ENCODE measurements around the gene HES5.

DNA sequence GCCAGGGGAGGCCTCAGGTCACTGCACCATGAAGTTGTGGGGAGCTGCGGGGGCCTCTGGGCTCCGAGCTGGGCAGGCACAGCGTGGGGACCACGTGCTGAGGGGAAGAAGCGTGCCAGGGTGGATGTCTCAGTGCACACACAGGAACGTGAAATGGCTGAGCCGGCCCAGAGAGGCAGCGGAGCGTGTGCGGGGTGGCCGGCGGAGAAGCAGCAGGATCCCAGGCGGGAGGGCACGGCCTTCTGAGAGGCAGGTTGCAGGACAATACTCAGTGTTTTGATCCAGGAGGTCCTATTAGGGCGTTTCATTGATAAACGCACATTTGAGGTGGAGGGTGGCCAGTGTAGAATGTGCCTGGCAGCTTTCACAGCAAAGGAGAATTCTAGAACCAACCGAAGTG is 39.0 kb upstream of the HES5 start:
- TF ChIP-seq CTCF (IDR thresholded peaks at IDR 0.05): no peak
- no peak for TF ChIP-seq MAX (IDR thresholded peaks at IDR 0.05; ENCODE audit: low read depth)
- TF ChIP-seq RXRA (IDR thresholded peaks at IDR 0.05; ENCODE audit: borderline replicate concordance, low read depth): no peak
- no peak for TF ChIP-seq TCF12 (IDR thresholded peaks at IDR 0.05)
- TF ChIP-seq POLR2AphosphoS5 (IDR thresholded peaks at IDR 0.05; ENCODE audit: low read depth, low read length): no peak
- TF ChIP-seq RAD21 (IDR thresholded peaks at IDR 0.05; ENCODE audit: low read length): no peak
- TF ChIP-seq TAF1 (IDR thresholded peaks at IDR 0.05; ENCODE audit: borderline replicate concordance, low read depth, low read length): no peak
- TF ChIP-seq SMC3 (IDR thresholded peaks at IDR 0.05; ENCODE audit: low read depth, low read length): no peak
- TF ChIP-seq EP300 (IDR thresholded peaks at IDR 0.05; ENCODE audit: borderline replicate concordance in 1 of 2, low read depth in 1 of 2, low read length in 1 of 2): no peak

Data from SK-N-SH (cell line).